22Rv1 (cell line): ENCODE data around the gene RIN1.

Experiments used
- H3K27ac ChIP-seq: fragments of 450-650 bp; 2 replicates; pipeline ENCODE4 v1.5.1; 2017
- ZFX ChIP-seq: fragments of 450-650 bp; IDR thresholded peaks from 2 replicates; pipeline ENCODE4 v1.6.1; 2017; ENCODE audit warnings: antibody characterized with exemption, borderline replicate concordance
- TF ChIP-seq, protein P1 (sequence below): fragments of 450-650 bp; IDR thresholded peaks from 2 replicates; pipeline ENCODE4 v1.5.1; 2017; ENCODE audit warnings: mild to moderate bottlenecking

The RIN1 gene

DNA sequence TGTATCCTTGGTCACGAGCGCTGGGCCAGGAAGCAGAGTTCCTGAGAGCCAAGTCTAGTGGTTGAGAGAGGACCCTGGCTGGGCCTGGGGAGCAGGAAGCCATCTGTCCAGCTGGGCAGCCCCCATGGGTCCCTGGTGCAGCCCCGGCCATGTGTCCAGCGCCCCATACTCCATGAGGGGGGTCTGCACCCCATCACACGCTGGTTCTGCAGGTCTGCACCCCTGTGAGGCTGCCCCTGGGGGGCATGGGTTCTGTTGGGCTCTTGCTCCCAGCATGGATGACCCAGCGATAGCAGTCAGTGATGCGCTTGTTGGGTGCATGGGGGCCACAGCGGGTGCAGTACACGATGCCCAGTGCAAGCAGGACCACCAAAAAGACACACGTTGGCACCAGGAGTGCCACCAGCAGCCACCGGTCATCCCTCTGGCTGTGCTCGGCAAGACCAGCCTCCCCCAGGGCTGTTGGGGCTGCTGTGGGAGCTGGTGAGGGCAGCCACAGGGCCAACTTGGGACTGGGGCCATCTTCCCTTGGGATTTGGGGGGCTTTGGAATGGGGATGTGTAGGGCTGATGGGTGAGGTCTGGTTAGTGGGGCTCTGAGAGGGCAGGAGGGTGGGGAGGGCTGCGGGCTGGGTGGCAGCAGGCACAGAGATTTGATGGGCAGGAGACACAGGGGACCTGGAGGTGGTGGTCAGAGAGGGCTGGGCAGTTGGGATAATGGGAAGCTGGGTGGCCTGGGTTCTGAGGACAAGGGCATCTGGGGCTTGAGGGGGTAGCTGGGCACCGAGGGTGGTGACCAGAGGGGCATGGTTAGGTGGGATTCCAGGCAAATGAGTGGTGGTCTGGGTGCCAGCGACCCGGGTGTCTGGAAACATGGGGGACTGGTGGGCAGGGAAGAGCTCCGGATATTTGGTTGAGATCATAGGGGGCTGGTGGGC is 21.4 kb downstream of the RIN1 start:
- TF ChIP-seq ZFX, result no peak
- TF ChIP-seq, protein P1, sequence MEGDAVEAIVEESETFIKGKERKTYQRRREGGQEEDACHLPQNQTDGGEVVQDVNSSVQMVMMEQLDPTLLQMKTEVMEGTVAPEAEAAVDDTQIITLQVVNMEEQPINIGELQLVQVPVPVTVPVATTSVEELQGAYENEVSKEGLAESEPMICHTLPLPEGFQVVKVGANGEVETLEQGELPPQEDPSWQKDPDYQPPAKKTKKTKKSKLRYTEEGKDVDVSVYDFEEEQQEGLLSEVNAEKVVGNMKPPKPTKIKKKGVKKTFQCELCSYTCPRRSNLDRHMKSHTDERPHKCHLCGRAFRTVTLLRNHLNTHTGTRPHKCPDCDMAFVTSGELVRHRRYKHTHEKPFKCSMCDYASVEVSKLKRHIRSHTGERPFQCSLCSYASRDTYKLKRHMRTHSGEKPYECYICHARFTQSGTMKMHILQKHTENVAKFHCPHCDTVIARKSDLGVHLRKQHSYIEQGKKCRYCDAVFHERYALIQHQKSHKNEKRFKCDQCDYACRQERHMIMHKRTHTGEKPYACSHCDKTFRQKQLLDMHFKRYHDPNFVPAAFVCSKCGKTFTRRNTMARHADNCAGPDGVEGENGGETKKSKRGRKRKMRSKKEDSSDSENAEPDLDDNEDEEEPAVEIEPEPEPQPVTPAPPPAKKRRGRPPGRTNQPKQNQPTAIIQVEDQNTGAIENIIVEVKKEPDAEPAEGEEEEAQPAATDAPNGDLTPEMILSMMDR, result no peak
- H3K27ac ChIP-seq, result no peak overlapping the region

DNA sequence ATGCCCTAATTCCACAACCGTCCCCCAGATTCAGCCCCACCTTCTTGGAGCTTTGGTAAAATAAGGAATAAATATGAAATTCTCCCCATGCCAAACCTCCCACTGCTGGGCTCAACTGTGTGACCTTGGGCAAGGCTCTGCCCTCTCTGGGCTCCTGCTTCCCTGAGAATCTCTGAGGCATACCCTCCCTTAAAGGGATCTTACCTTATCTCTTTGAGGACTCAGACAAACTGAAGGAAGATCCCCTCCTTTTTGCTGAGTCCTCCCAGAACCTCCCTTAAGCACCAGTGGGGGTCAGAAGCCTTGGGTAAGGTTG is 22.1 kb downstream of the RIN1 start:
- H3K27ac ChIP-seq, result no peak overlapping the region
- no peak for TF ChIP-seq ZFX
- TF ChIP-seq, protein P1, result no peak

DNA sequence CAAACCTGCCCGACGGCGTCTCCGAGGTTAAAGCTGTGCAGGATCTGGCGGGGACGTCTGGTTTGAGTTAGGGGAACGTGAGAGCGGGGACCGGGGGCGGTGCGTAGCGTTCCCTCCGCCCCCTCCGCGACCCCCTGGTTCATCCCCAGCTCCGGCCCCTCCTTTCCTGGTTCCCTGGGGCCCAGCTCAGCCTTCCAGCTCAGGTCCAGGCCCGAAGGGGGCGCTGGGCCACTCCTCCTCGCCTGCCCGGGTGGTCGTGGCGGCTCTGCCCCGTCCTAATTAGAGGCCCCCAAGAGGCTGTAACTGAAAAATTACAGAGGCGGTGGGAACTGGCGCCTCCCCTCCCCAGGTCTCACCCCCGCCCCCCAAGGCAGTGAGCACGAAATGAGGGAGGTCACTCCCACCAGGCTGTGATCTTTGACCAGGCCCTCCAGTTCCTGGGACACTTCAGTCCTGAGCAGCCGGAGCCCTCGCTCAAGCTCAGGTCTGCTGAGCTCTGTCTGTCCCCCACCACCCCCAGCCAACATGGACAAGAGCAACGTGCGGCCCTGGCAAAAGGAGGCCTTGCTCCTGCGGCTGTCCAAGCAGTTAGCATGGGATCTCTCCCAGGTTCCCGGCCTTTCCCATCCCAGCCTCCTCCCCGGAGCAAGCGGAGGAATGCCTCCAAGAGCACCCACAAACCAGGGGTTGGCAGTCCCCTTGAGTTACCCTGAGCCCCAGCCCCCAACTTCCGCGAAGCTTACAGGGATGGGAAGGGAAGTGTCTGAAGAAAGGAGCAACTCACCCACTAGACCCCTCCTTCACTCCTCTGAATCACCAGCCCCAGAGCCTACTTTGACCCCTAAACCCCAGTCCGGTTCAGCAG is 22.7 kb downstream of the RIN1 start:
- TF ChIP-seq, protein P1, result no peak; the same call in 1 of the 2 replicates
- no peak for TF ChIP-seq ZFX
- H3K27ac ChIP-seq, result peak overlapping the region; percentile 67

DNA sequence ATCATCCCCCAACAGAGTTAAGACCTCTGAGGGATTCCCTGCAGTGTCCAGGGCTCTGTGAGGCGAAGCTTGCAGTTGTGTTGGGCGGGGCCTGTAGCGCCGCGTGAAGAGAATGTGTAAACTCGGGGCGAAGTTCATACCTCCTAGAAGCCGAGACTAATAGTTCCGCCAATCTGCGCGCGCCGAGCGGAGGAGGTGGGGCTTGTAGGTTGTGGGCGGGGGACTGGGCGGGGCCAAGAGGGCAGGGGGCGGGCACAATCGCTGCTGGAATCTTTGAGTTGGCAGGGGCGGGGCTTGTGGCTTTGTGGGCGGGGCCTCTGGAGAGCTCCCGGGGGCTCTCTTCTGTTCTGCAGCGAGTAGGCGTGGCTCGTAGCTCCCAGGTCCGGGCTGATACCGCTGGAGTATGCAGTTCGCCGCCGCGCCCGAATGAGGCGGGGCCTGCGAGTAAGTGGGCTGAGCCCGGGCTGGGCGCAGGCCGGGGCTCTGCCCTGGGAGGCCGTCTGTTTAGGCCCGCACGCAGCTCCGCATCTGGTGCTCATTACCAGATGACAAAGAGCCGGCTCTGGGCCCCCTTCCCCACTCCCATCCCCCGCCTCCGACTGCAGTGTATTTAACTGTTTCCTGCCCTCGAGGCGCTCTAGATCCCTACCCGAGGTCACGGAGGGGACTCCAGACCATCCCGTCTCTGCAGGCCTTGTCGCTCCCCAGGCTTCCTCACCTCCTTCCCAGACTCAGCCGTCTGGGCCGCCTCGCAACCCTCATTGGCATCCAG is 23.5 kb downstream of the RIN1 start:
- TF ChIP-seq, protein P1, result no peak
- no peak for TF ChIP-seq ZFX
- peak overlapping the region; percentile 67 for H3K27ac ChIP-seq

DNA sequence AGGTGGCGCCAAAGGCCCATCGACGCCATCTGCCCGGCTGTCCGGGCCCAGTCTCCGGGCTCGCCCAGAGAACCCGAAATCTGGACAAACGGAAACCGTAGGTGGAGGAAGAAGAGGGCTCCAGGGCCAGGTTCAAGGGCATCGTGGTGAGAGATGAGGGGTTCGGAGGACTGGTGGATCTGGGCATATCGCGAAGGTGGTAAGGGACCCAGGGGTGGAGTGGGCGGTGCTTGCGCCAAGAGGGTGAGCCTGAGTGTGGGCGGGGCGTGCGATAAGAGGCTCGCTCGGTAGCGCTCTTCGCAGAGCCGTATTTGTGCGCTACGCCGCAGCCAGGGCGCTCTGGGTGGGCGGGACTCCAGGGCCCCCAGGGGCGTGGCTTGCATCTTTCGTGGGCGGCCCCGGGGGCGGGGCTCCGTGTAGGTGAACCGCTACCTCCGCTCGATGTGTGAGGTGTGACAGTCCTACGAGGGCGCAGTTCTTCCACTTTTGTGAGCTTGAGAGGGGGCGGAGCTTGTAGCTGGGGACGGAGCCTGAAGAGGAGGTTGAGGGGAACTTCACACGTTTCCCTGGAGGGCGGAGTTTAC is 24.2 kb downstream of the RIN1 start:
- peak overlapping the region; percentile 67 for H3K27ac ChIP-seq
- TF ChIP-seq, protein P1, result peak; percentile 92
- TF ChIP-seq ZFX, result no peak

DNA sequence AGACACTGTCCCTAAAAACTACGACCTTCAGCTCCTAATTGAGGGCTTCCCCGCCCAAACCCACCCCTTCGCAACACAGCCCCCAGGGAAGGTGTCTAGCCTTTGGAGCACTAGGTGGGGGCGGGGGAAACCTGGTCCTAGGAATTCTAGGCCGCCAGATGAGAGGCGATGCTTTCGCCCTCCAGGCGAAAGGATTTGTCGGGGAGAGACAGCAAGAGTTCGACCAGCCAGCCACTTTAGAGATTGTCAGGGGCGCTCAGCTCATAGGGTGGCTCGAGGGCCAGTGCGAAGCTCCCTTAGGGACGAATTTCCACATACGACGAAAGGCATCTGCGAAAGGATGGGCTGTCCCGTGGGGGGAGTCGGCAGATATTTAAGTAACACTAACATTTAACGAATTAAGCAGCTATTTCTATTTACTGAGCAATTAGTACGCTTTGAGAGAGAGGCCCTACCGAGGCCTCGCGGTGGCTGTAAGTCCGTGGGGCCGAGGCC is 24.7 kb downstream of the RIN1 start:
- peak overlapping the region; percentile 67 for H3K27ac ChIP-seq
- TF ChIP-seq, protein P1, result no peak
- TF ChIP-seq ZFX, result no peak
